Muscle layer of duodenum (tissue), 2 donors: ENCODE measurements around the gene TOM1L2.

Experiments used
- H3K27ac ChIP-seq: one replicate; pipeline ENCODE4 v1.7.0; 2013; ENCODE audit warnings: mild to moderate bottlenecking, low read length
- H3K27me3 ChIP-seq: one replicate; pipeline ENCODE4 v1.7.0; 2013; ENCODE audit warnings: low read depth, mild to moderate bottlenecking, control low read depth, low read length
- H3K36me3 ChIP-seq, 2 donors: one replicate each; pipeline ENCODE4 v1.7.0; 2013; ENCODE audit warnings: low read length in 2 of 2, control low read depth in 1 of 2, mild to moderate bottlenecking in 1 of 2; ENCODE audit not compliant: insufficient read depth in 2 of 2, control insufficient read depth in 1 of 2
- H3K4me1 ChIP-seq, 2 donors: one replicate each; pipeline ENCODE4 v1.7.0; 2013; ENCODE audit warnings: low read length in 2 of 2, mild to moderate bottlenecking in 2 of 2, control low read depth in 1 of 2, moderate library complexity in 1 of 2; ENCODE audit not compliant: insufficient read depth in 2 of 2, control insufficient read depth in 1 of 2
- H3K4me3 ChIP-seq, 2 donors: one replicate each; pipeline ENCODE4 v1.7.0; 2013; ENCODE audit warnings: low read length in 2 of 2, low read depth in 1 of 2, mild to moderate bottlenecking in 1 of 2
- H3K9me3 ChIP-seq, 2 donors: one replicate each; pipeline ENCODE4 v1.7.0; 2013; ENCODE audit warnings: low read length in 2 of 2, control low read depth in 1 of 2, mild to moderate bottlenecking in 1 of 2; ENCODE audit not compliant: control insufficient read depth in 1 of 2
- donor health status: healthy.

Gene TOM1L2

DNA sequence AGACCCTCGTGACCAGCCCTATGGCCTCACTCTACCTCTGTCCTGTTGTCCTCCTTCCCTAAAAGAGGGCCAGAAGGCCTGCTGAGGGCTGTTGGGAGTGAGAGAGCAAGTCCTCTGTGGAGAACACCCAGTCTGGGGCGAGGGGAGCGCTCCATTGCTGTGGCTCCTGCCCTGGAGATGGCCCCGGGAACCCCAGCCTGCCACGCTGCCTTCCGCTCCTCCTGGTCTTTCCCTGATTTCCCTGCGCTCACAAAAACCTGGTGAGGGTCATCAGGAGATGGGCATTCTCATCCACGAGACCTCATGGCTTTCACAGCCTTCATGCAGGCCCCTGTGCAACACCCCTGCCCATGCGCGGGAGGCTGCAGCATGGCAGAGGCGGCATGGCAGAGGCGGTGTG, 21.7 kb upstream of the TOM1L2 start:
- no peak overlapping the region for H3K27ac ChIP-seq
- no peaks in the 10 kb centered on the region for H3K4me1 ChIP-seq
- H3K9me3 ChIP-seq = no peaks in the 10 kb centered on the region
- no peaks in the 10 kb centered on the region for H3K27me3 ChIP-seq
- H3K36me3 ChIP-seq = no peaks in the 10 kb centered on the region
- H3K4me3 ChIP-seq = no peak overlapping the region

DNA sequence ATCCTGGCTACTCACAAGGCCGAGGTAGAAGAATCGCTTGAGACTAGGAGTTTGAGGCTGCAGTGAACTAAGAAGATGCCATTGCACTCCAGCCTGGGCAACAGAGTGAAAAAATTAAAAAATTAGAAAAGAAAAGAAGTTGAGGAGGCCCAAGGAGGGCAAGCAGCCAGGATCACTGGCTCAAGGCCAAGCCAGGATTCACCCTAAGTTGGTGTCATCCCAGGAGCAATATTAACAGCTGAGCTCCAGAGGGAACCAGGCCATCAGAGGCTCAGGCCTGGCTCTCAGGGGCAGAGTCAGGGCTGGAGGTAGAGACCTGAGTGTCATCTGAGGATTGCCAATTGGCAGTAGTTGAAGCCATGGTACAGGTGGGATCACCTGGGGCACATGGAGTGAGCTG, 21.2 kb upstream of the TOM1L2 start:
- Histone ChIP-seq H3K4me1 (no peaks in the 10 kb centered on the region), H3K4me3 (no peak overlapping the region), H3K36me3 (no peaks in the 10 kb centered on the region), H3K27ac (no peak overlapping the region), H3K27me3 (no peaks in the 10 kb centered on the region), H3K9me3 (no peaks in the 10 kb centered on the region)

DNA sequence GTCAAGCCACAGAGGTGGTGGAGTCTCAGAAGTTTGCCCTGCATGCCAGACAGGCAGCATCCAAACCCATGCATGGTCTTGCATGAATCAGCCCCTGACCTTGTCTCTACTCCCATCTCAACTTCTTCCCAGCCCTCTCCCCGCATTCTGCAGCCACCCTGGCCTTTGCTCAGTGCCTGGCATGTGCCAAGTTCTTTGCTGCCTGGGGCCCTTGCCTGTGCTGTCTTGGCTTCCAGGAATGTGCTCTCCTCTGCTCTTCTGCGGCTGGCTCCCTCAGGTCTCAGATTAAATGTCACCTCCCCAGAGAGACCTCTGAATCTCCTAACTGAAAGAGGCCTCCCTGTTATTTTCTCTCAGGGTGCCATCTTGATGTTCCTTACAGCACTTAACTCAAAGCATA, 18.1 kb upstream of the TOM1L2 start:
- no peak overlapping the region for H3K27ac ChIP-seq
- no peaks in the 10 kb centered on the region for H3K27me3 ChIP-seq
- H3K4me3 ChIP-seq = no peak overlapping the region
- no peaks in the 10 kb centered on the region for H3K36me3 ChIP-seq
- H3K9me3 ChIP-seq = no peaks in the 10 kb centered on the region
- no peaks in the 10 kb centered on the region for H3K4me1 ChIP-seq

DNA sequence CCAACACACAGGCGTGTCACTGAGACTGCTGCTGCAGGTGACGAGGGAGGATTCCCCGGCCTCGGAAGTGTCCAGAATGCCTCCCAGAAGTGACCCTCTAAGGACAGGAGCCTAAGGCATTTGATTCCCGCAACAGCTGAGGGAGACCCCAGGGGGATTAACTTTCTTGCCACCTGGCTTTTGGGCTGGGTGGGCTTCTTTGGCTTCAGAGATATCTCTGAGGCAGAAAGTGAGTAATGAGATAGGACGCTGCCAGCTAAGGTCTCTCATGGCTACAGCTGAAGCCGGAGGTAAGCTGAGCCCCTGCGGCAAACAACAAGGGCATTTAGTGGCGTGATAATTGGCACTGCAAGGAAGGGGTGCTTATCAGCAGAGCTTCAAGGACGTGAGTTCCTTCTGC, 17.4 kb upstream of the TOM1L2 start:
- no peaks in the 10 kb centered on the region for H3K4me1 ChIP-seq
- no peak overlapping the region for H3K27ac ChIP-seq
- H3K36me3 ChIP-seq = no peaks in the 10 kb centered on the region
- H3K9me3 ChIP-seq = no peaks in the 10 kb centered on the region
- H3K27me3 ChIP-seq = no peaks in the 10 kb centered on the region
- no peak overlapping the region for H3K4me3 ChIP-seq

DNA sequence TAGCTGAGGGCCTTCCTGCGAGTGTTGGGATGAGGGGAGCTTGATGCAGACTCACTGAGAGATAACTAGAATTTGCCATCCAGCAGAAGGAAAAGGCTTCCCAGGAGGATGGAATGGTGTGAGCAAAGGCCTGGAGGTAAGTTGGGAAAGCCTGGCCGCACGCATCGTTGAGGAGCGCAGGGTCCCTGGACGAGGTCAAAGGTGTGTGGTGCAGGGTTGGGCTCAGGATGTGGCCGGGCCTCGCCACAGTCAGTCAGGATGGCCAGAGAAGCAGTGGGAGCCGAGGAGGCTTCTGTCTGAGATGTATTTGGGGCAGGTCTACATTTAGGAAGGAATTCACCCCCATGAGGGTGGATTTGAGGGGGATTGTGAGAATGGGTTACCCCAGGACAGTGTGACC, 16.9 kb upstream of the TOM1L2 start:
- Histone ChIP-seq H3K4me1 (no peaks in the 10 kb centered on the region), H3K36me3 (no peaks in the 10 kb centered on the region), H3K27ac (no peak overlapping the region), H3K4me3 (no peak overlapping the region), H3K27me3 (no peaks in the 10 kb centered on the region), H3K9me3 (no peaks in the 10 kb centered on the region)

DNA sequence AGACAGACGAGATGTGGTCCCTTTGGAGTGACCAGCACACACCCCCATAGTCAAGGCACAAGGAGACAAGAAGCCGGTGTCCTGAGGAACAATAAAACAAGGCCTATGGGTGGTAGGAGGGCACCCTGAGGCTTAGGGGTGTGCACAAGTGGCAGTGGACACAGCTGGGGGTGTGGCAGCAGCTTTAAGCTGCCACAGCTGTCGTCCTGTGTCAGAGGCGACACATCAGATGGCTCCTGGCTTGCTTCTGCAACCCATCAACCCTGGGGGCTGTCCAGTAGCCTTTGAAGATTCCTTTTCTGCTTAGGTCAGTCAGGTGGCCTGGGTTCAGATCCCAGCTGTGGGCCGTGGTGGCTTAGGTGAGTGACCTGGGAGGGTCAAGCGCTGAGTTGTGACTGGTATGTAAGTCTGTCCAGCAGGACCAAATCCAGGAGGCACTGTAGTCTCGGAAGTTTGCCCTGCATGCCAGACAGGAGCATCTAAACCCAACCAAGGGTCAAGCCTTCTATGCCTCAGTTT, 16.3 kb upstream of the TOM1L2 start:
- no peaks in the 10 kb centered on the region for H3K27me3 ChIP-seq

DNA sequence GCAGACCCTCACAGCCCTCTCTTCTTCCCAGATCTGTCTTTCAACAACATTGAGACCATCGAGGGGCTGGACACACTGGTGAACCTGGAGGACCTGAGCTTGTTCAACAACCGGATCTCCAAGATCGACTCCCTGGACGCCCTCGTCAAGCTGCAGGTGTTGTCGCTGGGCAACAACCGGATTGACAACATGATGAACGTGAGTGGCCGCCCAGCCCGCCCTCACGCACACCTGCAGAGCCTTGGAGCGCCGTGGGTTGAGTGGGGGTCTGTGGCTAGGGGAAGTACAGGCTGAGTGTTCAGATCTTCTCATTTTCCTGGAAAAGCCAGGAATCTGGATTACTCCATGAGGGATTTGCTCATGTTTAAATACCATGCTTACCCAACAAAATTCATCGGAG, 15.7 kb upstream of the TOM1L2 start:
- Histone ChIP-seq H3K27ac (no peak overlapping the region), H3K36me3 (no peaks in the 10 kb centered on the region), H3K9me3 (no peaks in the 10 kb centered on the region), H3K4me3 (no peak overlapping the region), H3K27me3 (no peaks in the 10 kb centered on the region), H3K4me1 (no peaks in the 10 kb centered on the region)

More for the DNA sequence above, 16.3 kb upstream of the TOM1L2 start:
- H3K27ac ChIP-seq = no peak overlapping the region
- no peaks in the 10 kb centered on the region for H3K36me3 ChIP-seq
- no peaks in the 10 kb centered on the region for H3K4me1 ChIP-seq
- no peak overlapping the region for H3K4me3 ChIP-seq
- H3K9me3 ChIP-seq = no peaks in the 10 kb centered on the region

DNA sequence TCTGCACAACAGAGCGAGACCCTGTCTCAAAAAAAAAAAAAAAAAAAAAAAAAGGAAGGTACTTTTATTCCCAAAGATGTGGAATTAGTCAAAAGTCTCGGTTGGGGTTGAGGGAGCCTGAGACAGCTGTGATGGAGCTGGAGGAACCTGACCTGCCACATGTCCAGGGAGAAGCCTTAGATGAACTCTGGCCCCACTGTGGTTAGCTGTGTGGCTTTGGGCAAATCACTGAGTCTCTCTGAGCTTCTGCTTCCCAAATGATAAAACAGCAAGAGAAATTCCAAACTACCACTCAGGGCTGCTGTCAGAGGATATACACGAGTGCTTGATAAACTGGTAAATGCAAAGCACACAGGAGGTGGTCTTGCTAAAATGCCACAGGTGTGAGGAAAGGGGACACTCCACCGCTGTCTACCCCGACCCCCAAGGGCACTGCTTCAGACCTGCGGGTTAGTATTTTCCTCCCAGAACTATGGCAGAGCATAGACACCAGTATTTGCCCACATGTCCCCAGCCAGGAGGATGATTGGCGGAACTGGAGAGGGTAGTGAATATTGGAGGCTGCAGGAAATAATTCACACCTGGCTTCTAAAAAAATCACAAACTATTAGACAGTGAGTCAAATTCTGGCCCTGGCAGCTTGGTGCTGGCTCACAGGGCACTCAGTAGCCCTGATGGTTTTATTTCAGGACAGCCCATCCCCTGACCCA, 15.1 kb upstream of the TOM1L2 start:
- Histone ChIP-seq H3K27ac (no peak overlapping the region), H3K36me3 (no peaks in the 10 kb centered on the region), H3K9me3 (no peaks in the 10 kb centered on the region), H3K4me1 (no peaks in the 10 kb centered on the region), H3K27me3 (no peaks in the 10 kb centered on the region), H3K4me3 (no peak overlapping the region)

DNA sequence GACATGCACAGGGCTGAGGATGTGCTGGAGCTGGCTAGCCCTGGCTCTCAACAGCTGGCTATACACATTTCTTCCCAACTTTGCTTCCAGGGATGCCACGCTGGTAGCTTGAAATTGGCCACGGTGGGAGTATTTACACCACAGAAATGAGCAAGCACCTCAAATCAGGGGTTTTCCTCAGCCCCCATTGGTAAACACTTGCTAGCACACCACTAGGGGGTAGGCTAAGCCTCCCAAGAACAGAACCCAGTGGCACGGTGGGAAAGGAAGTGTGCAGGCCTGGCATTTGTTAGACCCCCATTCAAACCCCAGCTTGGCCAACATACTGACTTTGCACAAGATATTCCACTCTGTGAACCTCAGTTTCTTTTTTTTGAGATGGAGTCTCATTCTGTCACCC, 13.4 kb upstream of the TOM1L2 start:
- Histone ChIP-seq H3K9me3 (no peaks in the 10 kb centered on the region), H3K4me3 (no peak overlapping the region), H3K36me3 (no peaks in the 10 kb centered on the region)

DNA sequence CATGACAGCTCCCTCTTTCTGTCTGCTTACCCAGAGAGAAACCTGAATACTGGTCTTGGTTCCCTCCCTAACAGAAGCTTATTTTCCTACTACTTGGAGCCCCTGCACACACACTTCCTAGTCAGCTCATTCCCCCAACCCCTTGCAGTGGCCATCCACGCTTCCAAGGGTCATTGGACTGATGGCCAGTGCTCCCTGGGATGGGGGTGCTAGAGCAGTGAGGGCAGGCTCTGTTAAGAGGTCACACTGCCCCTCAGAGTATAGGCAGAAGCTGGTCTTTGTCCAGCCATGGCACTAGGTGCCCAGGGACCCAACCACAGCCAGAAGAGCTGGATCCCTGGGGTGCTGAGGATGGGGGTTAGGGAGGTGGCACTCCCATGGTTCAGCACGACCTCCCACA, 13.0 kb upstream of the TOM1L2 start:
- Histone ChIP-seq H3K4me3 (no peak overlapping the region), H3K4me1 (no peaks in the 10 kb centered on the region), H3K27me3 (no peaks in the 10 kb centered on the region), H3K9me3 (no peaks in the 10 kb centered on the region), H3K27ac (no peak overlapping the region), H3K36me3 (no peaks in the 10 kb centered on the region)

More for the DNA sequence above, 13.4 kb upstream of the TOM1L2 start:
- H3K27me3 ChIP-seq = no peaks in the 10 kb centered on the region
- no peak overlapping the region for H3K27ac ChIP-seq
- H3K4me1 ChIP-seq = no peaks in the 10 kb centered on the region

DNA sequence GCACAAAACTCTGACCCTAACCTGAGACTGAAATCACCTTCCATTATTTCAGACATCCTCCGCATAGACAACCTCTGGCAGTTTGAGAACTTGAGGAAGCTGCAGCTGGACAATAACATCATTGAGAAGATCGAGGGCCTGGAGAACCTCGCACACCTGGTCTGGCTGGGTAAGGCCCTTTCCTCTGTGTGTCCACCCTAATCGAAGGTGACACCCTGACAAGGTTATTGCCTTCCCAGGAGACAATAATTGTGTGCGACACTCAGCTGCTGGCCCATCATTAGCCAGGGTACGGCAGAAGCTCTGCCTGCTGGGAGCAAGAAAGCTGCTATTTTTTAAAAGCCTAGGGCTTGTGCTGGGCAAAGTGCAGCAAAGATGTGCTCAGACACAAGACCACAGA, 11.6 kb upstream of the TOM1L2 start:
- no peaks in the 10 kb centered on the region for H3K27me3 ChIP-seq
- H3K4me3 ChIP-seq = no peak overlapping the region
- H3K27ac ChIP-seq = no peak overlapping the region
- H3K36me3 ChIP-seq = no peaks in the 10 kb centered on the region
- H3K4me1 ChIP-seq = no peaks in the 10 kb centered on the region
- H3K9me3 ChIP-seq = no peaks in the 10 kb centered on the region

DNA sequence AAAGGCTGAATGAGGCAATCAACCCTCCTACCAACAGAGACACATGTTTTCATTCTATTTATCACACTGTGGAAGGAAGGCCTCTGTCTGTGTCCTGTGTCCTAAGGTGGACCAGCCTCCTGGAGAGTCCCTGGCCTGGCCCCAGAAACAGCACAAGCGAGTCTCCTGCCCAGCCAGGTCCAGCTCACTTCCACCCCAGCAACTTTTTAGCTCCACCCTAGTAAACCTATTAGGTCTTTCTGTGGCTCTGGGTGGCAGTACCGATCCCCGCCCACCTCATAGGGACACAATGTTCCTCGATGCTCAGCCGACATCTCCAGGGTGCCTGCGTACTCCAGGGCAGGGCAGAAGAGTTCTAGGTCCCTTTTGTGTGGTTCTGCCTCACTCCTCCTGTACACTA, 11.2 kb upstream of the TOM1L2 start:
- Histone ChIP-seq H3K9me3 (no peaks in the 10 kb centered on the region), H3K36me3 (no peaks in the 10 kb centered on the region), H3K27me3 (no peaks in the 10 kb centered on the region), H3K4me3 (no peak overlapping the region), H3K27ac (no peak overlapping the region), H3K4me1 (no peaks in the 10 kb centered on the region)
